Mucosa of gallbladder (tissue), 1 donor: Measurements from ENCODE around the gene ACSS3. TPM values are rescaled to one million over a fixed set of nuclear protein-coding genes. Genes with fewer than 3 reads are reported as not detected.
"Not testable (repeated sequence)": the region's sequence is repeated elsewhere in the genome, so short reads cannot be mapped to it uniquely, and the experiment has no call there.

ENCODE experiments used
- DNase-seq: peaks from one replicate; pipeline ENCODE4 v3.0.0-alpha.2; 2020; ENCODE audit warnings: low spot score
- total RNA-seq: library from RNA; stranded (reverse); gene quantifications from one replicate; pipeline ENCODE4 v1.2.1, GENCODE V29; 2021
- donor health status: DM: no; HTN: no; CAD: no.

The ACSS3 gene
- total RNA-seq, 1 donor from 2014 or later, result 24.4 TPM

GRCh38 chr12:81167694-81168093, 89.8 kb downstream of the ACSS3 start:
- no peak for DNase-seq

GRCh38 chr12:81168445-81168844, 90.6 kb downstream of the ACSS3 start:
- no peak for DNase-seq

GRCh38 chr12:81170072-81170471, 92.2 kb downstream of the ACSS3 start:
- DNase-seq, result no peak

GRCh38 chr12:81172851-81173250, 95.0 kb downstream of the ACSS3 start:
- DNase-seq, result no peak

GRCh38 chr12:81174664-81175063, 96.8 kb downstream of the ACSS3 start:
- DNase-seq, result no peak

GRCh38 chr12:81176796-81177195, 98.9 kb downstream of the ACSS3 start:
- DNase-seq, result no peak

GRCh38 chr12:81181691-81182090, 103.8 kb downstream of the ACSS3 start:
- no peak for DNase-seq

GRCh38 chr12:81187686-81188085, 109.8 kb downstream of the ACSS3 start:
- DNase-seq, result no peak

GRCh38 chr12:81196595-81196994, 118.7 kb downstream of the ACSS3 start:
- no peak for DNase-seq

GRCh38 chr12:81200561-81200960, 122.7 kb downstream of the ACSS3 start:
- not testable (repeated sequence) for DNase-seq

GRCh38 chr12:81203671-81204204, 125.9 kb downstream of the ACSS3 start:
- DNase-seq, result no peak

GRCh38 chr12:81205416-81205815, 127.5 kb downstream of the ACSS3 start:
- no peak for DNase-seq

- no peak for DNase-seq
Measured at GRCh38 chr12:81206429-81206828, 128.6 kb downstream of the ACSS3 start.

GRCh38 chr12:81207173-81207572, 129.3 kb downstream of the ACSS3 start:
- DNase-seq, result no peak

GRCh38 chr12:81207664-81208063, 129.8 kb downstream of the ACSS3 start:
- no peak for DNase-seq

GRCh38 chr12:81208187-81208911, 130.5 kb downstream of the ACSS3 start:
- DNase-seq, result no peak

GRCh38 chr12:81209012-81209411, 131.1 kb downstream of the ACSS3 start:
- no peak for DNase-seq

GRCh38 chr12:81209772-81210225, 131.9 kb downstream of the ACSS3 start:
- peak; percentile 25 for DNase-seq

- no peak for DNase-seq
Measured at GRCh38 chr12:81211306-81211705, 133.4 kb downstream of the ACSS3 start.

GRCh38 chr12:81212996-81213696, 135.3 kb downstream of the ACSS3 start:
- no peak for DNase-seq

- DNase-seq, result no peak
Measured at GRCh38 chr12:81216739-81217138, 138.9 kb downstream of the ACSS3 start.

- no peak for DNase-seq
Measured at GRCh38 chr12:81221681-81222080, 143.8 kb downstream of the ACSS3 start.
